HCT116 (cell line): ENCODE measurements around the gene MRPL58. TPM values are rescaled to one million over a fixed set of nuclear protein-coding genes. Genes with fewer than 3 reads are reported as not detected.
A peak's percentile ranks its signal among the peaks of the same experiment; 100 is the strongest.

Source experiments
- ATAC-seq: fragments of 200-7000 bp; cut with Tn5 transposase; 2 replicates; pipeline ENCODE4 v1.9.1; 2020; ENCODE audit warnings: mild to moderate bottlenecking, moderate library complexity
- BruUV-seq: library from RNA; stranded (reverse); fragments of 400-500 nt; replicated peaks from 2 replicates; lab custom pipeline; 2021; lab: Mats Ljungman, UMichigan
- CTCF ChIA-PET: fragments of 300-600 bp; sonication (Branson Sonifier 250); formaldehyde crosslinking; loops from one replicate; lab custom pipeline; 2021; ENCODE audit warnings: antibody characterized with exemption; lab: Charles Lee
- POLR2A ChIA-PET: fragments of 300-600, 350-600 bp; sonication (Branson Sonifier 250); formaldehyde crosslinking; loops from one replicate; lab custom pipeline; 2021; ENCODE audit warnings: antibody characterized with exemption; lab: Charles Lee
- RAD21 ChIA-PET, 2 experiments: fragments of 300-600 bp; sonication (Branson Sonifier 250); formaldehyde crosslinking; loops; one replicate each; lab custom pipeline; 2023; ENCODE audit warnings: low total read pairs in 2 of 2; ENCODE audit not compliant: uncharacterized antibody in 2 of 2, unreplicated experiment in 2 of 2, low non-redundant PET in 1 of 2; lab: Charles Lee
- DNase-seq: peaks from one replicate; pipeline ENCODE4 v3.0.0-alpha.2; 2010; ENCODE audit warnings: low read depth, low spot score
- H2AFZ ChIP-seq: fragments of 200-600 bp; shearing (Covaris generic), sonication (generic); 2 replicates; pipeline ENCODE4 v1.6.1; 2017; ENCODE audit warnings: low read depth, mixed run types, mixed read lengths, antibody characterized with exemption, low read length; ENCODE audit not compliant: poor library complexity, severe bottlenecking
- H3K27ac ChIP-seq: 2 replicates; pipeline ENCODE4 v1.5.1; 2012; ENCODE audit warnings: low read depth, low read length
- H3K27me3 ChIP-seq: fragments of 200-600 bp; sonication (generic); 2 replicates; pipeline ENCODE4 v1.6.1; 2016; ENCODE audit warnings: mixed run types, low read length, mixed read lengths; ENCODE audit not compliant: insufficient read depth
- H3K36me3 ChIP-seq, 2 experiments: fragments of 200-500 bp in 1 of 2; fragments of 200-600 bp in 1 of 2; sonication (Bioruptor generic) in 1 of 2; sonication (generic) in 1 of 2; 2 replicates each; pipeline versions ENCODE4 v1.5.1 to v1.6.1; 2014 to 2016; ENCODE audit warnings: low read length in 2 of 2, inconsistent platforms in 1 of 2, mixed read lengths in 1 of 2, mixed run types in 1 of 2; ENCODE audit not compliant: insufficient read depth in 2 of 2, control insufficient read depth in 1 of 2
- H3K4me1 ChIP-seq, 2 experiments: fragments of 200-600 bp in 1 of 2; sonication (generic) in 1 of 2; 2 replicates each; pipeline versions ENCODE4 v1.5.1 to v1.6.1; 2012 to 2017; ENCODE audit warnings: low read length in 2 of 2, inconsistent platforms in 1 of 2, mild to moderate bottlenecking in 1 of 2, mixed read lengths in 1 of 2, mixed run types in 1 of 2, moderate library complexity in 1 of 2; ENCODE audit not compliant: insufficient read depth in 2 of 2, control insufficient read depth in 1 of 2
- H3K4me2 ChIP-seq: fragments of 200-600 bp; sonication (generic); 2 replicates; pipeline ENCODE4 v1.6.1; 2017; ENCODE audit warnings: mixed run types, low read length, mixed read lengths
- H3K4me3 ChIP-seq, 2 experiments: fragments of 200-600 bp in 1 of 2; sonication (generic) in 1 of 2; replicated peaks in 1 of 2; 2 replicates each; pipeline ENCODE4 v1.5.1; 2011 to 2016; ENCODE audit warnings: low read length in 2 of 2, control low read depth in 1 of 2, low read depth in 1 of 2, mild to moderate bottlenecking in 1 of 2, mixed read lengths in 1 of 2, mixed run types in 1 of 2
- H3K79me2 ChIP-seq: fragments of 200-600 bp; sonication (generic); 2 replicates; pipeline ENCODE4 v1.6.1; 2017; ENCODE audit warnings: mild to moderate bottlenecking, mixed run types, low read length, moderate library complexity, mixed read lengths; ENCODE audit not compliant: insufficient read depth
- H3K9ac ChIP-seq: fragments of 200-600 bp; sonication (generic); 2 replicates; pipeline ENCODE4 v1.6.1; 2016; ENCODE audit warnings: low read length, mixed read lengths
- H3K9me2 ChIP-seq: fragments of 200-600 bp; sonication (generic), shearing (Covaris generic); 2 replicates; pipeline ENCODE4 v1.6.1; 2017; ENCODE audit warnings: mixed run types, mild to moderate bottlenecking, moderate library complexity; ENCODE audit not compliant: insufficient read depth
- H3K9me3 ChIP-seq, 2 experiments: fragments of 200-500 bp in 1 of 2; fragments of 200-600 bp in 1 of 2; sonication (Bioruptor generic) in 1 of 2; sonication (generic) in 1 of 2; 2 replicates each; pipeline ENCODE4 v1.6.1; 2014 to 2017; ENCODE audit warnings: low read length in 2 of 2, mixed read lengths in 2 of 2, inconsistent platforms in 1 of 2, low read depth in 1 of 2, mild to moderate bottlenecking in 1 of 2, mixed run types in 1 of 2, moderate library complexity in 1 of 2; ENCODE audit not compliant: control insufficient read depth in 1 of 2, insufficient read depth in 1 of 2
- H4K20me1 ChIP-seq: fragments of 200-600 bp; sonication (generic), shearing (Covaris generic); 2 replicates; pipeline ENCODE4 v1.6.1; 2017; ENCODE audit warnings: mixed run types, mild to moderate bottlenecking, moderate library complexity; ENCODE audit not compliant: insufficient read depth
- CBX3 ChIP-seq: IDR thresholded peaks from 2 replicates; pipeline ENCODE4 v1.6.1; 2012; ENCODE audit warnings: low read depth
- CEBPB ChIP-seq: IDR thresholded peaks from 2 replicates; pipeline ENCODE4 v1.6.1; 2012; ENCODE audit warnings: low read depth
- ELF1 ChIP-seq: IDR thresholded peaks from 2 replicates; pipeline ENCODE4 v1.6.1; 2012; ENCODE audit warnings: low read depth, borderline replicate concordance
- EZH2 ChIP-seq: fragments of 200-600 bp; sonication (generic); IDR thresholded peaks from 2 replicates; pipeline ENCODE4 v1.6.1; 2017; ENCODE audit warnings: antibody characterized with exemption, mixed run types
- FOSL1 ChIP-seq: IDR thresholded peaks from 2 replicates; pipeline ENCODE4 v1.6.1; 2012; ENCODE audit warnings: low read depth
- JUND ChIP-seq: IDR thresholded peaks from 2 replicates; pipeline ENCODE4 v1.6.1; 2012
- POLR2AphosphoS5 ChIP-seq: IDR thresholded peaks from 2 replicates; pipeline ENCODE4 v1.6.1; 2011; ENCODE audit warnings: mild to moderate bottlenecking, low read depth, low read length, moderate library complexity
- SIN3A ChIP-seq: IDR thresholded peaks from 2 replicates; pipeline ENCODE4 v1.6.1; 2012; ENCODE audit warnings: low read depth
- SP1 ChIP-seq: IDR thresholded peaks from 2 replicates; pipeline ENCODE4 v1.6.1; 2012; ENCODE audit warnings: low read depth
- SRF ChIP-seq: IDR thresholded peaks from 2 replicates; pipeline ENCODE4 v1.6.1; 2012; ENCODE audit warnings: low read depth
- TCF7L2 ChIP-seq: IDR thresholded peaks from 2 replicates; pipeline ENCODE4 v1.7.0; 2011; ENCODE audit warnings: borderline replicate concordance, inconsistent platforms; ENCODE audit not compliant: insufficient read depth, insufficient read length; ENCODE audit errors: extremely low read depth
- ZNF274 ChIP-seq: fragments of 200-500 bp; sonication (Bioruptor generic); IDR thresholded peaks from 2 replicates; pipeline ENCODE4 v1.6.1; 2014; ENCODE audit warnings: mild to moderate bottlenecking, low read depth, low read length, inconsistent platforms
- intact Hi-C: fragments of 100-400 bp; cut with micrococcal nuclease; formaldehyde crosslinking; loops from 2 replicates; pipeline ENCODE4 v1.10.0; 2022
- total RNA-seq: library from RNA; stranded (reverse); gene quantifications from one replicate; pipeline ENCODE4 v1.2.1, GENCODE V29; 2021; ENCODE audit not compliant: unreplicated experiment

The MRPL58 gene
- total RNA-seq, 1 experiment from 2014 or later = 80.5 TPM

DNA sequence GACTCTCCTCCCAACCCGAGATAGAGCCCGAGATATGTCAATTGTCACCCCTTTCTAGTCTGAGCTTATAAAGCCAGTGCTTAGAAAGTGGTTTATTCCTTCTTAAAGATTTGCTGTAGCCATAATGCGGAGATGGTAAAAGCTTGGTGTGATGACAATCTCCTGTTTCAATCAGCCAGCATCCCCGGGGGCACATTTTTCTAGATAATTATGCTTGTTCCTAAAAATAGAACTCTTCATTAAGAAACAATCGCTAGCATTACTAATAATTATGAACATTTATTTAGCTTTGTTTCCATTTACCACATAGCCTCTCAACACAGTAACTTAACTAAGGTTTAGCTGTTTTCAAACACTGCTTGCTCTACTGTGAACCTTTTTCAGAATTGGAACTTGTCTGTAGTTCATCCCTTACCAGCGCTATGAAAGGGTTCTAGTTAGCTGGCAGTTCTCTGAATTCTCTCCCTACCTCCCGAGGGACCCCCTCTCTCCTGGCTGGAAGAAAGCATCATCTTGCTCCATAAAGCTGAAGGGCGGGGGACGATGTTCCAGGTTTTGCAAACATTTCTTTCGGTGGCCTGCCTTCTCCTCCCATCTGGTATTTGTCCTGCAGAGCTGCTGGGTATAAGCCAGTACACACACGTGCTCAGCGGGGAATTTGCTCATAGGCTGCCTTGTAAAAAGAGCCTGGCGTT is 922 bp upstream of the MRPL58 start:
- Histone ChIP-seq H3K9me3 (no peaks in the 10 kb centered on the region), H3K9me2 (no peaks in the 10 kb centered on the region), H3K27ac (peak overlapping the region; percentile 76), H3K9ac (peak overlapping the region; percentile 79), H3K36me3 (peaks cover 0 to 2% of the 10 kb centered on the region in 2 experiments; a peak in 1 of 4 replicates), H3K4me3 (peak overlapping the region; percentile 83 to 95), H4K20me1 (no peaks in the 10 kb centered on the region), H3K4me1 (peaks cover 11 to 19% of the 10 kb centered on the region in 2 experiments), H2AFZ (no peak overlapping the region), H3K79me2 (peaks cover 31% of the 10 kb centered on the region), H3K4me2 (peak overlapping the region; percentile 85), H3K27me3 (no peaks in the 10 kb centered on the region)
- BruUV-seq = no TSS peak
- POLR2A ChIA-PET = interaction anchor here (1.0 to 3.2 kb wide), 9 partner anchors 12 to 195 kb away, joined by 3 to 15 read pairs (median 5); partner anchors contain the start of genes CDR2L and SLC16A5
- no peak for TF ChIP-seq SIN3A
- TF ChIP-seq JUND = no peak
- TF ChIP-seq CBX3 = no peak
- no peak for TF ChIP-seq ELF1
- no peak for TF ChIP-seq POLR2AphosphoS5
- no peak for TF ChIP-seq FOSL1
- TF ChIP-seq TCF7L2 = no peak
- no peak for TF ChIP-seq ZNF274
- no peak for TF ChIP-seq SRF
- DNase-seq (no peak), ATAC-seq (0 out of 2 replicates have a peak, but pooled peaks have one; percentile 0)
- RAD21 ChIA-PET = interaction anchor here in 1 of 2 experiments (0.6 to 1.6 kb wide), 2 partner anchors 23 to 50 kb away, joined by 3 to 7 read pairs; no protein-coding TSS in a partner anchor
- intact Hi-C loops = loop anchor here (1.0 kb wide), 1 partner anchor 50 kb away; no protein-coding TSS in a partner anchor
- CTCF ChIA-PET = interaction anchor here (0.6 to 3.8 kb wide), 10 partner anchors 13 to 1669 kb away, joined by 3 to 35 read pairs (median 6); partner anchors contain the start of gene CDR2L

DNA sequence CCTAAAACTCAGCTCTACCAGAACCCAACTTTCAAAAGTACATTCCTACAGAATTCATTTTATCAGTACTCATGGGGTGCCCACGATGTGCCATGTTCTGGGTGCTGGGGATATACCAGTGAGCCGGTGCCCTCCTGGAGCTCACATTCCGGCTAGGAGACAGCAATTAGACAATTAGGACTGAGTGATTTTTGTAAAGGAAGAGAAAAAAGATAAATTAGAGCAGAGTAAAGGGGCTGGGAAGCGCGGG is 449 bp upstream of the MRPL58 start:
- no peaks in the 10 kb centered on the region for H3K27me3 ChIP-seq
- ATAC-seq (peak; percentile 6; the same call in 1 of the 2 replicates), DNase-seq (no peak)
- peak overlapping the region; percentile 85 for H3K4me2 ChIP-seq
- TF ChIP-seq CEBPB = no peak
- no peak for TF ChIP-seq EZH2
- no peak for TF ChIP-seq SP1
- no peak for TF ChIP-seq CBX3
- no peak for TF ChIP-seq ELF1
- TF ChIP-seq FOSL1 = no peak
- peak overlapping the region; percentile 50 for H2AFZ ChIP-seq
- H3K36me3 ChIP-seq = peaks cover 0 to 6% of the 10 kb centered on the region in 2 experiments; a peak in 1 of 4 replicates
- no peaks in the 10 kb centered on the region for H3K9me3 ChIP-seq
- H3K79me2 ChIP-seq = peaks cover 35% of the 10 kb centered on the region
- CTCF ChIA-PET = interaction anchor here (0.6 to 3.8 kb wide), 10 partner anchors 12 to 1670 kb away, joined by 4 to 35 read pairs (median 6); partner anchors contain the start of gene CDR2L
- POLR2A ChIA-PET = interaction anchor here (1.0 to 3.2 kb wide), 11 partner anchors 11 to 235 kb away, joined by 3 to 15 read pairs (median 5); partner anchors contain the start of genes CDR2L and SLC16A5
- peak overlapping the region; percentile 79 for H3K9ac ChIP-seq
- H3K9me2 ChIP-seq = no peaks in the 10 kb centered on the region
- peak overlapping the region; percentile 83 to 95 for H3K4me3 ChIP-seq
- no peaks in the 10 kb centered on the region for H4K20me1 ChIP-seq
- intact Hi-C loops = loop anchor here (1.0 kb wide), 1 partner anchor 51 kb away; no protein-coding TSS in a partner anchor
- peaks cover 11 to 19% of the 10 kb centered on the region in 2 experiments for H3K4me1 ChIP-seq
- BruUV-seq = TSS peak; percentile 93
- RAD21 ChIA-PET = interaction anchor here in 1 of 2 experiments (0.6 to 1.6 kb wide), 2 partner anchors 23 to 50 kb away, joined by 3 to 7 read pairs; no protein-coding TSS in a partner anchor
- peak overlapping the region; percentile 76 for H3K27ac ChIP-seq
